ENCODE results near the gene SLC9A5.

Gene SLC9A5

GRCh38 chr16:67215706-67216105 lies 33.1 kb upstream of the SLC9A5 start:
- no peak for DNase-seq (ENCODE audit: low read depth, low spot score)

DNA sequence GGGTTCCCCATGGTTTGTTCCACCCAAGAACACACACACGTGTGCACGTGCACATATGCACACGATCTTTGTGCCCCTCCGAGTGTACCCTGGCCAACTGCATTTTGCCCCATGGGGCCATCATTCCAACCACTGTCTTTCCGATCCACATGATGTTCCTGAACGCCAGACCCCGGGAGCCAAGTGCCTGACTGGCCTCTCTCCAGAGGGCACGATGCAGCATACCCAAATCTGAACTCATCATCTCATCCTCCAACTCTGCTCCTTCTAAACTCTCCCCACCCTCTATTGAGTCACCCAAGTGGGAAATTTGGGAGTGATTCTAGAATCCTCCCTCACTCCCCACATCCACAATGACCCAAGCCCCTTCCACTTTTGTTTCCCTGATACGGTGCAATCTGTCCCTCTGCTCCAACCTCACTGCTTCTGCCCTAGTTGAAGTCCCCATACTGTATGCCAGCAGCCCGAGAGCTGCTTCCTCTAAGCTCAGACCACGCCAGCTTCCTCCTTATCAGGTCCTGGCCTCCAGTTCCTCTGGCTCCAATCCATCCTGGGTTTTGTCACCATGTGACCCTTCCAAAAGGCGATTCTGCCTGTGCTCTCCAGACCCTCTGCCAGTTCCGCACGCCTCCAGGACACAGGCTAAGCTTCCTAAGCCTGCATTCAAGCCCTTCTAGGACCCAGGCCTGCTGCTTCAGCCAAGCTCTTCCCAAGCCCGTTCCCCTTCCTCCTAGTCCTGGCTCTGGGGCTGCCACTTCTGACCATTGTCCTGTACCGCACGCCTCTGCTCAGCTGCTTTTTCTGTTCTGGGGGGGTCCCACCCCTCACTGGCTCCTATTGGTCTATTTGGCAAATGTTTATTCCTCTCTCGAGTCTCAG lies 31.9 kb upstream of the SLC9A5 start:
- DNase-seq (ENCODE audit: low read depth, low spot score): no peak

DNA sequence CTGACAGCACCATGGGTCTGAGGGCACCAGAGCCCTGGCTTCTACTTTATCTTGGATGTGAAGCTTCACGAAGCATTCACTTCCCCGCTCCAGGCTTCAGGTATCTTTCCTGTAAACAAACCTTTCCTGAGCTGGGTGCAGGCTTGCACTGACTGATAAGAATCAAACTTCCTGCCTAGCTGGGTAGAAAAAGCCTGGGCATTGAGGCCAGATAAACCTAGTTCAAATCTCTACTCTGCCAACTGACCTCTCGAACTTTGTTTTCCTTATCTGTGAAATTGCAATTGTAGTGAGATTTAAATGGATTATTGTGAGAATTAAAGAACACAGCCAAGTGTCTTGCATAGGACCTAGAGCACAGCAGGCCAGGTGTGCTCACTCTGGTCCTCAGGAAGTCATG lies 24.8 kb upstream of the SLC9A5 start:
- no peak for DNase-seq (ENCODE audit: low read depth, low spot score)

GRCh38 chr16:67226295-67226803 lies 22.4 kb upstream of the SLC9A5 start:
- DNase-seq (ENCODE audit: low read depth, low spot score): no peak

- peak; percentile 99 for DNase-seq (ENCODE audit: low read depth, low spot score)
These were observed 21.8 kb upstream of the SLC9A5 start, which contains the start of gene TMEM208 for GRCh38 chr16:67226804-67227566. Gene TMEM208 (plus strand): TSS chr16:67227130. CDS start chr16:67227219, 89 bp downstream.

- DNase-seq (ENCODE audit: low read depth, low spot score): no peak
These were observed 21.2 kb upstream of the SLC9A5 start for GRCh38 chr16:67227567-67227921.

- no peak for DNase-seq (ENCODE audit: low read depth, low spot score)
These were observed 20.6 kb upstream of the SLC9A5 start for GRCh38 chr16:67228034-67228785.

- no peak for DNase-seq (ENCODE audit: low read depth, low spot score)
These were observed 19.9 kb upstream of the SLC9A5 start for GRCh38 chr16:67228905-67229304.

GRCh38 chr16:67229906-67230808 lies 18.6 kb upstream of the SLC9A5 start:
- DNase-seq (ENCODE audit: low read depth, low spot score): no peak

DNA sequence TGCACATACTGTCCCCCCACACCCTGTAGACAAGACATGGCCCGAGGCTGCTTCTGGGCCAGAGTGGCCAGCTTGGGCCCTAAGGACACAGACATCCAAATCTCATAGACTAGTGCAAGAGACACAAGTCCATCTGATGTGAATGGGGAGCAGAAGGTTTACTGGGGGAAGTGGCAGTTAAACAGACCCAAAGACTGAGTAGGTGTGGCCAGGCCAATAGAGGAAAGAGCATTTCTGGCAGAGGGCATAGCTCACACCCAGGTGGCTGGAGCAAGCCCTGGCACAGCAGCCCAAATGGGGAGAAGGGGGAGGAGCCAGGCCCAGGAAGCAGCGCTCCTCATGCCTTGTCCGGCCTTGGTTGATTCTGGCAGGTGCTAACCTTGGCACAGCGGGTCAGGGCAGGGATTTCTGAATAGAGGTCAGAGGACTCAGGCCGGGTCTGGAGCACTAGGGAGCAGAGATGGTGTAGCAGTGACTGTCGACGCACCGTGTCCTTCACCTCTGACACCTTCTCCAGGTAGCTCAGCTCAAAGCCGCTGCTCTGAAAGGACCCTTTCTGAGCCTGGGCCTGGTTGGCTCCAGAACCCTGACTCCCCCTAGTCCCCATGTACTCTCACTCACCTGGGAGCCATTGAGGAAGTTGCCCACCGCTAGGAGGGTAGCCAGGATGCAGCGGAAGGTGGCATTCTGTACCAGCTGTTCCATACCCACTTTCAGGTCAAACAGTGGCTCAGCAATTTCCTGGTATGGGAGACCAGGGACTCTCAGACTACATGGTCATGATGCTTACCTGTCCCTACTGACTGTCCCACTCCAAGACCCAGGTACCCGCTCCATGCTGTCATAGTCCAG lies 17.7 kb upstream of the SLC9A5 start:
- no peak for DNase-seq (ENCODE audit: low read depth, low spot score)

DNA sequence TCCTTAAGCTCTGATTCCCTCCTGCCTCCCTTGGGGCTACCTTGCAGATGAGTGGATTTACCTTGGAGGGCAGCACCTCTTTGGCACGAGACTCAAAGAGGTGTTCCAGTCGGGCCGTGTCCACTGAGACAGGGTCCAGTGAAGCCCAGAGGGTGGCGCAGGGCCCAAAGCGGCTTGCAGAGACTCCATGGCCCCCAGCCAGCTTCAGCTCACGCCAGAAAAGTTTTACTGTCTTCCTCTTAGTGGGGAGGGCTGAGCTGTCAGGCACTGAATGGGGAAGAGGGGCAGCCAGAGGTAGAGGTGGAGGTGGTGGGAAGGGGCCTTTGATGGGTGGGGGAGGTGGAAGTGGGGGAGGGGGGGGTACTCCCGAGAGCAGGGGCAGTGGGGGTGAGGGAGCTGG lies 15.2 kb upstream of the SLC9A5 start:
- no peak for DNase-seq (ENCODE audit: low read depth, low spot score)

DNA sequence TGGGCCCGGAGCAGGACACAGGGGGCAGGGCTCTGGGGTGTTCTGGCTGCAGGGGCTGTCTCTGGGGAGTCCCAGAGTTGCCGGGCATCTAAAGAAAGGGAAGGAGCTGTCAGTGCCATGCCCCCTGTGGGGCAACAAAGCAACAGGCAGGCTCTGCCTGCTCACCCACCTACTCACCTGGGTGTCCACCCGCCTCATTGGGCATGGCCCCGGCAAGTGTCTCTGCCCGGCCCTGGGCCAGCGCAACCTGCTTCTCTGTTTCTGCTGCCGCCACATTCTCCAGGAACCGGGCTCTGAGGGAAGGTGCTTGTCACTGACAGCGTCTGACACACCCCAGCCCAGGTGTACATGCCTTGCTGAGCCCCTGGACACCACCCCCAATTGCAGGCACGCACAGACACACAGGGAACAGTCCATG lies 14.6 kb upstream of the SLC9A5 start:
- no peak for DNase-seq (ENCODE audit: low read depth, low spot score)

DNA sequence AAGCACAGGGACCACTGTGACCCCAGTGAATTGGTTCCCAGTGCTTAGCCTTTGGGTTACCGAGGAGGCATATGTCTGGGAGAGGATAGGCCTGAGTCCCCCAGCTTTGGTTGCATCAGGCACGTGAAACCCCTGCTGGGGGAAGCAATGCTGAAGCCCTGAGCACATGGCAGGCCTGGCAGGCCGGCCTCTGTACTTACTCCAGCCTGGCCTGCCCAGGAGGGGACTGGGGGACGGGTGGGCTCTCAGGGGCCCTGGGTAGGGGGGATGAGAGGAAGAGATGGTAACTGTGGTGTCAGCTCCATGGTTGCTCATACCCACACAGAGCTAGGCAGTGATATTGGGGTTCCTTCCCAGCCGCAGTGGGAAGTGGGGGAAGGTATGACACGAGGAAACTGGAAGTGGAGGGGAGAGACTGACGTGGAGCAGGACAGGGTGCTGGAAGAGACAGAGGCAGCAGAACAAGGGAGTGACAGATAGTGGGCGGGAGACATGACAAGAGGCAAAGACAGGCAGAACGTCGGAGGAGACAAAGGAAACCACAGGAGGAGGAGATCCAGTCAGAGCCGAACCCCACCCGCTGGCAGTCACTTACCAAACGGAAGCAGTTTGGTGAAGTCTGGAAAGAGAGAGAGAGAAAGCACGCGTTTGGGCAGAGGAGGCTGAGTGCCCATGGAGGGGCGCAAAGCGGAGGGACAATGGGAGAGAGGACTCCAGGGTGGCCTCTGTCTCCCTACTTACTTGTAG lies 12.8 kb upstream of the SLC9A5 start:
- peak; percentile 85 for DNase-seq (ENCODE audit: low read depth, low spot score)

DNA sequence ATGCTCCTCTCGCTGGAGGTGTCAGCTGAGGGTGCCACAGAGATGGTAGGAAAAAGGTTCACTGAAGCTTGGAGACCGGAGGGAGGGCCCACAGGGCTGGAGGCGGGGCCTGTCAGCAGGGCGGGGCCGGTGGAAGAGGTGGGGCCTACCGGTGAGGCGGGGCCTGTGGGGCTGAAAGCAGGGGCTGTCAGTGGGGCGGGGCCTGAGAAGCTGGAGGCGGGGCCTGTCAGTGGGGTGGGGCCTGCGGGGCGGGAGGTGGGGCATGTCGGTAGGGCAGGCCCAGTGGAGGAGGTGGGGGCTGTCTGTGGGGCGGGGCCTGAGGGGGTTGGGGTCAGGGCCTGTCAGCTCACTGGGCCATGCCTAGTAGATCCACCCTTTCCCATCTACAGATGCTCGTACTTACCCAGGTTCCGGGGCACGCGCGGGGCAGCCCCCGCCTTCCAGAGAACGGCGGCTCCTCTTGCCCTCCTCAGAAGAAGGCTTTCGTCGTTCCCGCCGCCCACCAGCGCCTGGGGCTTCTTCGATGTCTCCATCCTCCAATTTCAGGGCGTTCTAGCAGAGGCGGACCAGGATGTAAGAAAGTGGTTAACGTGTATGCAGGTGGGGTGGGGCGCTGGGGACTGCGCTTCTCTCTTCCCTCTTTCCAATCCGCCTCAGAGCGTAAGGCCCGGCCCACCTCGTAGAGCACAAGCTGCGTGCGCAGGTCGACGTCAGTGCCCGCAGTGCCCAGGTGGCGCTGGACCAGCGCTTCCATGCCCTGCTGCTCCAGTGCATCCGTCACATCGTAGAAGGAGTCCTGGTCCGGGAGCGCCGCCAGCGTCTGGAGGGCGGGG lies 12.0 kb upstream of the SLC9A5 start:
- DNase-seq (ENCODE audit: low read depth, low spot score): peak; percentile 90

- DNase-seq (ENCODE audit: low read depth, low spot score): no peak
These were observed 11.1 kb upstream of the SLC9A5 start for GRCh38 chr16:67237396-67238277.

GRCh38 chr16:67238278-67238575 lies 10.6 kb upstream of the SLC9A5 start:
- no peak for DNase-seq (ENCODE audit: low read depth, low spot score)

DNA sequence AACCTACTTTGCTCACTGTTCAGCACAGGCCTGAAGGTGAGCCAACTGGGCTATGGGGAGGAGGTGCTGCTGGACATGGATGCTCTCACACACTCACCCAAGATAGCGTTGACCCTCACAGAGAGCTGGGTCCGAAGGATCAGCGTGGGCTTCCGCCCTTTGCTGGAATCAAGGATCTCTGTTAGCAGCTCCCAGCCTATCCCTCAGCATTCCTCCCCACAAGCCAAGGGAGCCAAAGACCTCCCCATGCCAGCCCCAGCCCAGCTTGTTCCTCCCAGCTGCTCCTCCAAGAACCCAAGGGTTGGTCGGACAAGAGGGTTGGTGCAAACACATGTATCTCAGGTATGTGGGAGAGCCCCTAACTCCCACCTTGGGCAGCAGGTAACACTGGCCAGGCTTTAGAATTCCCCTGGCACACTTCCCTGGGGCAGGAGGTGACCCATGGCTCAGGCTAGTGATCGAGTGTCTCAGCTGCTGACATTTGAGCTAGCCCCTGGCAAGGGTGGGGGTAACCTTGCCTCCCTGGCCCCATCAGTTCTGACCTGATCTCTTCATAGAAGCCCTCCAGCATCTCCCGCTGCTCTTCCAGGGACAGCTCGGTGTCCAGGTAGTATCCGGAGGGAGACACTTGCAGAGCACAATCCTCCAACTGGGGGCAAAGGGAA lies 9.8 kb upstream of the SLC9A5 start:
- DNase-seq (ENCODE audit: low read depth, low spot score): no peak
